ENCODE results near the gene TRMT2A.

DNA sequence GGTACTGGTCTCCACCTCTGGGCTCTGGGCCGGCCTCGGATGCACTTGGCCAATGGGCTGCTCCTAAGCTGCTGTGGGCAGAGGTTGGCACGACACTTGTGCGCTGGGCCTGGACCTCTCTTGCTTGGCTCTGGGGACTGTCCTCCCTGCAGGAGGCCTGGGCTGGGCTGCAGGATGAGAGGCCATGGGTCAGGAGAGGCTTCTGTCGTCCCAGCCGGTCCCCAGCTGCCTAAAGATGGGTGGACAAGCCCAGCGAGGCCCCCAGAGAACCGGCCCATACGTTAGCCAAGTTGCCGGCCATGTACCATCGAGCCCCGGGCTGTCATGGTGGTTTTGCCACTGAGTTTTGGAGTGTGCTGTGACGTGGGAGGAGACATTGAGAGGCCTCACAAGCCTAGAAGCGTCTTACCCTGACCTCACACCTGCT is 35.5 kb upstream of the TRMT2A start:
- TF ChIP-seq, protein P1, sequence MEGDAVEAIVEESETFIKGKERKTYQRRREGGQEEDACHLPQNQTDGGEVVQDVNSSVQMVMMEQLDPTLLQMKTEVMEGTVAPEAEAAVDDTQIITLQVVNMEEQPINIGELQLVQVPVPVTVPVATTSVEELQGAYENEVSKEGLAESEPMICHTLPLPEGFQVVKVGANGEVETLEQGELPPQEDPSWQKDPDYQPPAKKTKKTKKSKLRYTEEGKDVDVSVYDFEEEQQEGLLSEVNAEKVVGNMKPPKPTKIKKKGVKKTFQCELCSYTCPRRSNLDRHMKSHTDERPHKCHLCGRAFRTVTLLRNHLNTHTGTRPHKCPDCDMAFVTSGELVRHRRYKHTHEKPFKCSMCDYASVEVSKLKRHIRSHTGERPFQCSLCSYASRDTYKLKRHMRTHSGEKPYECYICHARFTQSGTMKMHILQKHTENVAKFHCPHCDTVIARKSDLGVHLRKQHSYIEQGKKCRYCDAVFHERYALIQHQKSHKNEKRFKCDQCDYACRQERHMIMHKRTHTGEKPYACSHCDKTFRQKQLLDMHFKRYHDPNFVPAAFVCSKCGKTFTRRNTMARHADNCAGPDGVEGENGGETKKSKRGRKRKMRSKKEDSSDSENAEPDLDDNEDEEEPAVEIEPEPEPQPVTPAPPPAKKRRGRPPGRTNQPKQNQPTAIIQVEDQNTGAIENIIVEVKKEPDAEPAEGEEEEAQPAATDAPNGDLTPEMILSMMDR (IDR thresholded peaks at IDR 0.05): no peak
- no peak for TF ChIP-seq POLR2A (IDR thresholded peaks at IDR 0.05)

All from body of pancreas (tissue), 4 donors.